Measurements from ENCODE around the gene MBD1.
A peak's percentile ranks its signal among the peaks of the same experiment; 100 is the strongest.
"Not testable (repeated sequence)": the region's sequence is repeated elsewhere in the genome, so short reads cannot be mapped to it uniquely, and the experiment has no call there.

The MBD1 gene, protein sequence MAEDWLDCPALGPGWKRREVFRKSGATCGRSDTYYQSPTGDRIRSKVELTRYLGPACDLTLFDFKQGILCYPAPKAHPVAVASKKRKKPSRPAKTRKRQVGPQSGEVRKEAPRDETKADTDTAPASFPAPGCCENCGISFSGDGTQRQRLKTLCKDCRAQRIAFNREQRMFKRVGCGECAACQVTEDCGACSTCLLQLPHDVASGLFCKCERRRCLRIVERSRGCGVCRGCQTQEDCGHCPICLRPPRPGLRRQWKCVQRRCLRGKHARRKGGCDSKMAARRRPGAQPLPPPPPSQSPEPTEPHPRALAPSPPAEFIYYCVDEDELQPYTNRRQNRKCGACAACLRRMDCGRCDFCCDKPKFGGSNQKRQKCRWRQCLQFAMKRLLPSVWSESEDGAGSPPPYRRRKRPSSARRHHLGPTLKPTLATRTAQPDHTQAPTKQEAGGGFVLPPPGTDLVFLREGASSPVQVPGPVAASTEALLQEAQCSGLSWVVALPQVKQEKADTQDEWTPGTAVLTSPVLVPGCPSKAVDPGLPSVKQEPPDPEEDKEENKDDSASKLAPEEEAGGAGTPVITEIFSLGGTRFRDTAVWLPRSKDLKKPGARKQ

DNA sequence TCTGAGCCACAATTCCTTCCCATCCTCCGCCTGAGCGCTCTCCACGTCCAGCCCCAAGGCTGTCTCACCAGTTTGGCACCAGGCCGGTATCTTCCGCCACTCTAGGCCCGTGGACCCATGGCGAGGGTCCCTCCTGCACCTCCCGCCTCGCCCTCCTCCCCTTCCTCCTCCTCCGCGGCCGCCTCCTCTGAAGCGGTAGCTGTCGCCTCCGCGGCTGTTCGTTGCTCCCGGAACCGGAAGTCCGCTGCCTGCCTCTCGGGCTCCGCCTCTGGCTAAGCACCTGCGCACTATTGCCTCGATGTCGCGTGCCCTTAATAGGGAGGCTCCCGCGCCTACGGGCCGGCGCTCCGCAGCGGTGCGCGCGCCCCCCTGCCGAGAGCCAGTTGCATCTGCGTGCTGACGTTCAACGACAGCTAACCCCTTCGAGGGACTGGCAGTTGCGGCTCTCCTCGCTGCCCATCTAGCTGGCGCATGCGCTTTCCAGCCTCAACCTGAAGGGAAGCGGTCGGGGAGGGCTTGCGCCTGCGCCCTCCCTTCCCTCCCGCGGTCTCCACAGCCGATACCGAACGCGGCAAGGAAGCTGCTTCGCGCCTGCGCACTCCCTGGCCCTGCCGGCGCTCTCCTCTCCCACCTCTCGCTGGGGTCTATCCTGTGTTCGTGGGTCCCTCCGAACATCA, at the start of gene MBD1:
Gene MBD1, minus strand, starts transcription at position 229 of the 677 bp plus-strand sequence. CDS start 1,531 bp downstream, outside the sequence.
- DNase-seq (ENCODE audit: low read depth, low spot score), result peak; percentile 97

DNA sequence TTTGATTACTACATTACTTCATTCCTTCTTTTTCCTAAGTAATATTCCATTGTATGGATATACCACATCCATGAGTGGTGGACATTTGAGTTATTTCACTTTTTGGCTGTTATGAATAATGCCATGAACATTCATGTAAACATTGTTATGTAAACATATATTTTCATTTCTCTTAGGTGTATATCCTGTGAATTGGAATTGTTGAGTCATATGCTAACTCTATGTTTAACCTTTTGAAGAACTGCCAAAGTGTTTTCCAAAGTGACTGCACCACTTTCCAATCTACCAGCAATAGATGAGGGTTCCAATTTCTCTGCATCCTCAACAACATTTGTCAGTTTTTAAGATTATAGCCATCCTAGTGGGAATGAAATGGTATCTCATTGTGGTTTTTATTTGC, 48.9 kb upstream of the MBD1 start:
- DNase-seq (ENCODE audit: low read depth, low spot score), result no peak

DNA sequence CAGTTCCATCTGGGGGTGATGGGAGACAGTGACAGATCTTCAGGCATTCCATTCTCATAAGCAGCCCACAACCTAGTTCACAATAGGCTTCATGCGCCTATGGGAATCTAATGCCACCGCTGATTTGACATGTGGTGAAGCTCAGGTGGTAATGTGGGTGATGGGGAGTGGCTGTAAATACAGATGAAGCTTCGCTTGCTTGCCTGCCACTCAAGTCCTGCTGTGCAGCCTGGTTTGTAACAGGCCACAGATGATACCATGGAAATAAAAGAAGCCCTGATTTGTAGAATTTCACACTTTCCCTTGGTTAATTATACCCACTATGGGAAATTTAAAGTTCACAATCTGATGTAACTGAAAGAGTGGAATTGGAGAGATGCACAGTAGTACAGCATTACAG, 46.7 kb upstream of the MBD1 start:
- no peak for DNase-seq (ENCODE audit: low read depth, low spot score)

DNA sequence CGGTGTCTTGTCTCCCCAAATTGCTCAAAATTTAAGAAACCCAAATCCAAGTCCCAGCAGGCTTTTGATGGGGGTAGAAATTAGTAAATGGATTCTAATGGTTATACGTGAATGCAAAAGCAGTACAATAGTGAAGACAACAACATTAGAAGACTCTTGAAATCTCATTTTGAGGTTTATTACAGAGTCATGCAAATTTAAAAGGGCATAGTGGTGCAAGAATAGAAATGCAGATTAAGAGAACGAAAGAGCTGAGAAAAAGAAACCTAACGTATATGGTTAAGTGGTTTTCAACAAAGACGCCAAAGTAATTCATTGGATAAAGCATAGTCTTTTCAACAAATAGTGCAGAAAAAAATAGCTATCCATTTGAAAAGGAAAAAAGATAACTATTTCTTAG, 39.4 kb upstream of the MBD1 start:
- DNase-seq (ENCODE audit: low read depth, low spot score), result no peak

DNA sequence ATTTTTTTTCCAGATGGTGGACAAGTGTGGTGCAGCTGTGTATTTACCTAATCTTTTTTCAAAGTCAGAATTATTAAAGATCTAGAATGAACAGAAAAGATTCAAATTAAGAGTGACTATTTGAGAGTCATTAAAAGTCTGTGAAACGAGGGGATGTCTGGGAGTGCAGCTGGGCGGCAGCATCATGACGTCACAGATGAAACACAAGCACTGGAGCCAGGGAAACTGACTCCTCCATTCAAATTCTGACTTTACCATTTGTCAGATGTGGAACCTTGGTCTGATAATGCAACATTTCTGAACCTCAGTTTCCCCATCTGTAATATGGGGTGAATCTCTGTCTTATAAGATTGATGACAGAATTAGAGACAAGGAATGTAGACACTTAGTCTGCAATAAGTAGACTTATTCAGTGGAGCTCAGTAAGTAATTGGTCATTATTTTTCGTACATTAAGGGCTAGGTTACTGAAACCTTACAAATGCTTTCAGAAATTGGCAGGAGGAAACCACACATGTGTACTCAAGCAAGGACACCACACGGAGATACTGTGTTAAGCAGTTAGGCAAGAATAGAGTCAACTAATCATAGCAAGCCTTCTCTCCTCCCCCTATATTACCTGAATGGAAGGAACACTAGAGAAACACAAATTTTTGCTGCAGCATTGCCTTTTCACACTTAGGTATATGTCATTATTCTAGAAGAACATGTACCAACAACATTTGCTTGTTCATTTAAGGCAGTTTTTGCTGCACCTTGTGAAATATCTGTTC, 34.0 kb upstream of the MBD1 start:
- DNase-seq (ENCODE audit: low read depth, low spot score), result no peak

DNA sequence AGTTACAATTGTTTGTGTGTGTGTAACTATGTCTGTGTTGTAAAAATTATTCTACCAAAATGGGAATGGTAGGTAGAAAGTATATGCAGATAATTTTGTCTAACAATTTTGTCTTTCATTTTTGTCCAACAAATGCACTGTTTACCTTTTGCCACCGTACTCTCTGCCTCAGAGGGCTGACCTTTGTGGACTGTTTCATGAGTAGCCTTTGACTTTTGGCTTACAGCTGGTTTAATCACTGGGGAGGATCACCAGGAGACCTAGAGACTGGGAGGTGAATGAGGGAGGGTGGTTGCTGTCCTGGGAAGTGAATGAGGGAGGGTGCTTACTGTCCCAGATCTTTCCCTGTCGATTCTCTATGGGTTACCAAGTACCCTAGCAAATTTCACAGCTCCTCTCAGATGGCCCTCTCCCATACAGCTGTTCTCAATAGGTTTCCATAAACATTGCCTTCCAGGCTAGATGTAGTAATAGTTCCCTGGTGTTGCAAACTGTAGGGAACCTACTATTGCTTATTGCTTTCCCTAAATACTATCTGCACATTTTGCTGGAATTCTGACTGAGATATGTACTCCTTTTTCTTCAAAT, 32.6 kb upstream of the MBD1 start:
- DNase-seq (ENCODE audit: low read depth, low spot score), result no peak

DNA sequence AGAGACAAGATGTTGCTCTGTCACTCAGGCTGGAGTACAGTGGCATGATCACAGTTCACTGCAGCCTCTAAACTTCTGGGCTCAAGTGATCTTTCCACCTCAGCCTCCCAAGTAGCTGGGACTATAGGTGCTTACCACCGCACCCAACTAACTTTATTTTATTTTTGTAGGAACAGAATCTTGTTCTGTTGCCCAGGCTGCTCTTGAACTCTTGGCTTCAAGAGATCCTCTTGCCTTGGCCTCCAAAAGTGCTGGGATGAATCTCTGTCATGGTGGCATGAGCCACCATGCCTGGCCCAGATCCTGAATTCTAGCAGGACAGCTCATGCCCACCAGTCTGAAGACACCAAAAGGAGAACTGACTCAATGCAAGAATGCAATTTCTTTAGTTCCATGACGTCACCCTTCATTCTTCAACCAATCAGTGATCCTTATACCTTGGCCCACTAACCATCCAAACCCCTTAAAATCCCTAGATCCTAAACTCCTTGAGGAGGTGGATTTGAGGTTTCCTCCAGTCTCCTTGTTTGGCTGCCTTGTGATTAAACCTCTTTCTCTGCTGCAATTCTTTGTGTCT, 31.8 kb upstream of the MBD1 start:
- DNase-seq (ENCODE audit: low read depth, low spot score), result no peak

DNA sequence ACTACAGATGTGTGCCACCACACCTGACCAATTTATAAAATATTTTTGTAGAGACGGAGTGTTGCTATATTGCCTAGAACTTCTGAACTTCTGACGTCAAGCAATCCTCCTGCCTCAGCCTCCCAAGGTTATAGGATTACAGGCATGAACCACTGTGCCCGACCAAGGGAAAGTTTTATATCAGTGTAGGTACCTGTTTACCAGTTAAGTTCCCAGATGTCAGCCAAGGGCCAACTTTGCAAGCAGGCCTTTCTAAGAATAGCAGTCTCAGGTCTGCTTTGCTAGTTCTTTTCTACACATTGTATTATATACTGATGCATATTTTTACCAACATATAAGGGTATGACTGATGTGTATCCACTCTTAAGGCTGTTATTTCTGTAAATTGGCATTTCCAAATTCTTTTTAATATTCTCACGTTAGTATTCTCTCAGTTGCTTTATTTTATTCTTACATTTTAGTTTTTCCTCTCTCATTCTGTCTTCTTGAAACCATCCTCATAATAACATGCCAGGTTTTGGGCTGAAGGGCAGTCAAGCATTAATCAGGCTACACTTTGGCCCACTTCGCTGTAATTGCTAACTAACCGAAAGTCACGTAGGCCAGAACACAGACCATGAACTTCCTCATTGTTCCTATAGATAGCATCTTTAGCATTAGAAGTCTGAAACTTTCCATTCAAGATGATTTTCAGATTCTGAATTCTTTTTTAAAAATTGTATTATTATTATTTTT, 31.1 kb upstream of the MBD1 start:
- DNase-seq (ENCODE audit: low read depth, low spot score), result no peak

DNA sequence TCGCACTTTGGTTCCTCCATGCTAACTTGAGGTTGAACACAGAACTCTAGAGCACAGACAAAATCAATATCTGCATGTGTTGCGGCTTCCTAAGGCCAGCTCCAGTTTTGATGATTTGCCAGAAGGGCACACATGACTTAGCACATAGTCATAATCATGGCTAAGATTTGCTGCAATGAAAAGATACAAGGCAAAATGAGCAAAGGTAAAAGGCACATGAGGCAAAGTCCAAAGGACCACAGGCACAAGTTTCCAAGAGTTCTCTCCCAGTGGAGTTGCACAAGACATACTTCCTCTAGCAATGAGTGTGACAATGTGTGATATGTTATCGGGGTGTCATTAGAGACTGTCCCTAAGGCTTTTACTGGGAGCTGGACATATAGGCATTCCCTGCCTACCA, 30.3 kb upstream of the MBD1 start:
- no peak for DNase-seq (ENCODE audit: low read depth, low spot score)

DNA sequence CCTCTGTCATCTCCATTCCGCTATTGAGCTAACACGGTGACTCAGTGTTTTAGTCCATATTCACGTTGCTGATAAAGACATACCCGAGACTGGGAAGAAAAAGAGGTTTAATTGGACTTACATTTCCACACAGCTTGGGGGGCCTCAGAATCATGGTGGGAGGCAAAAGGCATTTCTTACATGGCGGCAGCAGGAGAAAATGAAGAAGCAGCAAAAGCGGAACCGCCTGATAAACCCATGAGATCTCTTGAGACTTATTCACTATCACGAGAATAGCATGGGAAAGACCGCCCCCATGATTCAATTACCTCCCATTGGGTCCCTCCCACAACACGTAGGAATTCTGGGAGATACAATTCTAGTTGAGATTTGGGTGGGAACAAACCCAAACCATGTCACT, 28.8 kb upstream of the MBD1 start:
- no peak for DNase-seq (ENCODE audit: low read depth, low spot score)

DNA sequence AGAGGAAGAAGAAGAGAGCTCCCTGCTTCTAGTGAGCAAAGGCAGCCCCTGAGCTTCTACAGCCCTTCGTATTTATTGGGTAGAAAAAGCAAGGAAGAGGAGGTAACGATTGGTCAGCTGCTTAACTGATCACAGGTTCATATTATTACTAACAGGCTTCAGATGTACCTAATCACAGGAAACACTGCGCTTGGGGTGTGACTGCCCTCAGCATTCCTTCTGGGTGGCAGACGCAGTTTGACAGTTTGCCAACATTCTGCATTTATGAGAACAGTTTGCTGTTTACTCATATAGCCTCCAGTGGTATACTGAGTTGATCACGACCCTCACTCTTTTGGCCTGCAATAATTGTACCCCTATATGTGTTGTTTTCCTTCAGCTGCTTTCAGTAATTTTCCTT, 27.5 kb upstream of the MBD1 start:
- DNase-seq (ENCODE audit: low read depth, low spot score), result not testable (repeated sequence)

DNA sequence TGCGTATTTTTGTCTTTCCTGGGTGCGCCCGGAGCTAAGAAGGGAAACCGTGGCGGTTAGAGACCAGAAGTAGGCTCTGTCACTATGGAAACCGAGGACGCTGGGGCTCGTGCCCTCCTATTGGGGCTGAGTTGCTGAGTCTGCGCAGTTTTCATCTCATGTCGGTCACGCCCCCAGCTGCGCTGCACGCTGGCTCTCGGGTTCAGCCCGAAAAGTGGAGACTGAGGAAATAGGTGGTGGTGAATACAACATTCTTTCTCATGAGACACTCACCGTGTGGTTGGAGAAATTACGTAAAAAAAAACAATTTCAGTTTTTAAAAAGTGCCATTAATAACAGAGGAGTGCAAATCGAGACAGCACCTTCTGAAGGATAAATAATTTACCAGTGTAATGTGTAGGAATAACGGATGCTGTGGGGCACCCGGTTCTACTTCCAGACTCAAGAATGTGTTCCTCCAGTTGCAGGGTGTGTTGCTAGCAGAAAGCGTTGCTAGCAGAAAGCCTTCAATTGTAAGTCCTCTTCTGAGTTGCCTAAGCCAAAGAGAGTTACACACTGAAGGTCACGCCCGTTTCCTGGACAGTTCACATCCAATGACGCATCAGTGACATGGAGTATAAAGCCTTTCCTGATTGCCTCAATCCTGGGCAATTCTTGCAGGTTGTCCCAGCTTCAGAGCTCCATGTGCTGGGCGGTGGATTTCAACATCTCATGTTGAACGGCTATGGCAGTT, 26.6 kb upstream of the MBD1 start:
- DNase-seq (ENCODE audit: low read depth, low spot score), result peak; percentile 57

DNA sequence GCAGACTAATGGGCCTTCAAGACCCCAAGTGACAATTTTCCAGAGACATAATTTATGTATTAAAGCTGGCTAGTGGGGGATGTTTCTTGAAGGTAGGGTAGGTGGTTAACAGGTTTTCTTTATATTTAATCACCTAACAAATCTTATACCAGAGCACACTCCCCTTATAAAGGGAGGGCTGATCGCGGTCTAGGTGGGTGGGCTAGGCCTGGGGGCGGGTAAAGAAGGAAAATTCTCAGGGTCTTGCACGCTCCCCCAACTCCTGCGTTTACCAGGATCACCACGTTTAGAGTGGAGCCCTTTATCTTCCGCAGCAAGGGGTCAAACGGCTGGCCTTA, 26.0 kb upstream of the MBD1 start:
- DNase-seq (ENCODE audit: low read depth, low spot score), result no peak

DNA sequence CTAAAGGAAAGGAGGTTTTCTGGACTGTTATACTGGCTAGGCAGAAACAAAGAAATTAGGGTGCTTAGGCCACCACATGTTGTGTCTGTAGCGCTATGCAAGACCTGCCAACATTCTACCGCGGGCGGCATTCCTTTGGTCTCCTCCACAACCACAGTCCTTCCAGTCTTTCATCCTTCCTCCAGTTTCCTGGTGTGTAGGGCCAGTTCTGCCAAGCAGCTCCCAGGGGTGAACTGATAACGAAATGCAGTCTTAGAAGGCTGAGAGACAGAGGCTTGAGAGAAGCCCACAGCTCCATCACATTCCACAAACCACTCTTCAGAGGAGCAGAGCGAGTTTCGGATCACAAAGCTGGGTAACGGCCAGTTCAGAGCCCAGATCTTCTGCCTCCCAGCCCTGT, 25.6 kb upstream of the MBD1 start:
- DNase-seq (ENCODE audit: low read depth, low spot score), result no peak

DNA sequence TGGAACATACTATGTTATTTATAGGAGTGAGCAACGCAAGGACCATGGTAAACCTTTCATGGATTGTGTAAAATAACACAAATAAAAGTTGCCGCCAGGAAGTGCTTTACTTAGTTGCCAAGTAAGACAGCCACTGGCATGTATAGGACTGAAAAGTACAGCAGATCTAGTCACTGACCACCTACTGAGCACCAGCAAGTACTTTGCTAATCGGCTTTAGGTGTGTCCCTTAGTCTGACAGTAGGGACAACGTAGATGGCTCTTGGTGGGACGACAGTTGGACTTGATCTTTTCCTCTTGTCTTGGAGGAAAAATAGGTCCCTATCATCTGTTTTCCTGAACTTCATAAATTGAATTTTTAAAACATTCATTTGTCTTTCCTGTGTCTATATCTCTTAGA, 19.8 kb upstream of the MBD1 start:
- no peak for DNase-seq (ENCODE audit: low read depth, low spot score)

DNA sequence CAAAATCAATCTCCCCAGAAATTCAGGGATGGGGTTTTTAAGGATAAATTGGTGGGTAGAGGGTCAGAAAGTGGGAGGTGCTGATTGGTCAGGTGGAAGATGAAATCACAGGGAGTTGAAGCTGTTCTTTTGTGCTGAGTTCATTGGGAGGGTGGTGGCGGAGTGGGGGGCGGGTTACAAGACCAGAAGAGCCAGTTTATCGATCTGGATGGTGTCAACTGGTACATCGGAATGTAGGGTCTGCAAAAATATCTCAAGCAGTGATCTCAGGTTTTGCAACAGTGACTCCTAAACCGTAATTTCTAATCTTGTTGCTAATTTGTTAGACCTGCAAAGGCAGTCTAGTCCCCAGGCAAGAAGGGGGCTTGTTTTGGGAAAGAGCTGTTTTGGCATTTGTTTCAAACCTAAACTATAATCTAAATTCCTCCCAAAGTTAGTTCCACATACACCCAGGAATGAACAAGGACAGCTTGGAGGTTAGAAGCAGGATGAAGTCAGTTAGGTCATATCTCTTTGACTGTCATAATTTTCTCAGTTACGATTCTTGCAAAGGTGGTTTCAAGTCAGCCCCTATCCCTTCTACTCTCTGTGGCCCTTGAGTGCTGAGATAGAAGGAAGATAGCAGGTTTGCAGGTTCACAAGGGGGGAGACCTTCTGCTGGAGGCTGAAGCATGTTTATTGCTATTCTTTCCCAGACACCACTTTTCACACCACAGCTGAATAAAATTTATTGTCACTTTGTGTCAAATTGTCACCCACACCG, 18.5 kb upstream of the MBD1 start:
- DNase-seq (ENCODE audit: low read depth, low spot score), result no peak

DNA sequence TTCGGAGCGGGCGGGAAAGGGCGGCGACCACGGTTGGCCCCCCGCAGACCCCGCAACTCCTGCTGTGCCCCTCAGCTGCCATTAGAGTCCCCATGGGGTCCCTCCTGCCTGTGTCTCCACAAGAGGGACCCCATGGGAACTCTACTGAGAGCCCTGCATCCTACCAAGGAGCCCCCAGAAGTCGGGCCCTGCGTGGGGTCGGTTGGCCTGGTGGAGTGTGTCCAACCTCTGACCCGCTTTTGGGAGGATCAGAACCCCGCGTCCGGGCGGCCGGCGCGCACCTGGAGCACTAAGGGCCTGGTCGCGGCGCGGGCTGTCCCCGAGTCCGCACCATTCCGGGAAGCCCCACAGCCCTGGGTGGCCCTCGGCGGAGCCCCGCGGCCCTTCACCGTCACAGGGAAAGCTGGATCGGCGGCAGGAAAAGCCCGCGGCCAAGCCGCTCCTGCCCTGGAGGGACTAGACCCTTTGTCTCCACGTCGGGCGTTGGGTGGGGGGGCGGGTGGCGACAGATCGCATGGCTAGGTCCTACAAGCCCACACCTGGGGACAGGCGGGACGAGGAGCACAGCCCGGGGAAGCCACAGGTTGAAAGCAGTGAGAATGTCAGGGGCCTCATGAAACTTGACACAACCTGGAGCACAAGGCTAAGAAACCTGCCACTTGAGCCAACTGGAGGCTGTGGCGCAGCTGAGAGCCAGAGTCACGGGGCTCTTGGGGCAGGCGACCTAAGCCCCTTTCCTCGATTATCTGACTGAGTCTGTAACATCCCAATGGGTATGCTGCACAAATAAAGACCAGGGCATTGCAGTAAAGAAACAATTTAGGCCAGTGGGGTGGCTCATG, 17.3 kb upstream of the MBD1 start:
- no peak for DNase-seq (ENCODE audit: low read depth, low spot score)

Data from smooth muscle cell of the brain vasculature (primary cell).